ENCODE measurements around the gene SCNM1.

DNA sequence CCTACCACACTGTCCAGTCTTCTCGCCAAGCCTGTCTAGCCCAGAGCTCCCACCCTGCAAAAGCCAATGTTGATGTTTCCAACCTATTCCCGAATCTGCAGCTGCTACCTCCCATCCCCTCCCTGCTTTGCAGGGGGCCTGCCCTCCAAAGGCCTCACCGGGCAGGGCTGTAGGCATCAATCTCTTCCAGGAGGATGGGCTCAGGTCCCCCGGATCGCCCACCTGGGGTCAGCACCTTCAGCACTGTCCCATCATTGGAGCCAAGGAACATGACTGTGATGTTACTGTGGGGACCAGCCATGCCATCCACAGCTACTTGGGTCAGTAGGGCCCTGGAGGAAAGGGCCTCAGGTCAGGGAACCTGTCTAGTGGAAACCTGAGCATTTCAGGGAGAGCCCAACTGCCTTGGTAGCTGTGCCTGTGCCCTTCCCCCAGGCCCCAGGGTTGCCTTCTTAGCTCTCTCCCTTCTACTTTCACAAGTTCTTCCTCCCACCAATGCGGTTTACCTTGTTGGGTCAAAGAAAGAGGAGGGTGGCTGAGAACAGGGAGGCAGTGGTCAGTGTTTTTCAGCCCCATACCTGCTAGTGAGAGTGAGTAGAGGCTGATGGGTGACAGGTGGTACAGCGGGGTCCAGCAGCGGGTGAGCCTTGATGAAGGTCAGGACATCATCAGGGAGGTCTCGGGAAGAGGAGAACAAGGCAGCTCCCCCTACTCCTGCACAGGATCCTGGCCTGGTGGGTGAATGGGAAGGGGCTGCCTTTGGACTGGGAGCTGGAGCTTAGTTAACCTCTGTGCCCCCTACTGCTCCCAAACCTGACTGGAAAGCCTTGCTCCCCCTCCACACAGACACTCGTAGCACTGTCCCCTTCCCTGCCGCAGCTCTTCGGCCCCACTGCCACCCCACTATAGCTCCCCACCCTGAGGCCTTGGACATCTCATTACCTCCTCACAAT, 30.2 kb upstream of the SCNM1 start:
- TF ChIP-seq, protein P1, sequence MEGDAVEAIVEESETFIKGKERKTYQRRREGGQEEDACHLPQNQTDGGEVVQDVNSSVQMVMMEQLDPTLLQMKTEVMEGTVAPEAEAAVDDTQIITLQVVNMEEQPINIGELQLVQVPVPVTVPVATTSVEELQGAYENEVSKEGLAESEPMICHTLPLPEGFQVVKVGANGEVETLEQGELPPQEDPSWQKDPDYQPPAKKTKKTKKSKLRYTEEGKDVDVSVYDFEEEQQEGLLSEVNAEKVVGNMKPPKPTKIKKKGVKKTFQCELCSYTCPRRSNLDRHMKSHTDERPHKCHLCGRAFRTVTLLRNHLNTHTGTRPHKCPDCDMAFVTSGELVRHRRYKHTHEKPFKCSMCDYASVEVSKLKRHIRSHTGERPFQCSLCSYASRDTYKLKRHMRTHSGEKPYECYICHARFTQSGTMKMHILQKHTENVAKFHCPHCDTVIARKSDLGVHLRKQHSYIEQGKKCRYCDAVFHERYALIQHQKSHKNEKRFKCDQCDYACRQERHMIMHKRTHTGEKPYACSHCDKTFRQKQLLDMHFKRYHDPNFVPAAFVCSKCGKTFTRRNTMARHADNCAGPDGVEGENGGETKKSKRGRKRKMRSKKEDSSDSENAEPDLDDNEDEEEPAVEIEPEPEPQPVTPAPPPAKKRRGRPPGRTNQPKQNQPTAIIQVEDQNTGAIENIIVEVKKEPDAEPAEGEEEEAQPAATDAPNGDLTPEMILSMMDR (optimal IDR thresholded peaks at IDR 0.05 in 1 of 3, IDR thresholded peaks at IDR 0.05 in 1 of 3, conservative IDR thresholded peaks at IDR 0.05 in 1 of 3; ENCODE audit: extremely low read depth in 1 of 3, insufficient read depth in 2 of 3, low read length in 3 of 3), result no peak
- TF ChIP-seq EZH2 (IDR thresholded peaks at IDR 0.05; ENCODE audit: low read length), result no peak
